Erythroblast (primary cell): ENCODE data around the gene DIP2C.

ENCODE experiments used
- GATA1 ChIP-seq: IDR thresholded peaks from 2 replicates; pipeline ENCODE4 v1.6.1; 2011; ENCODE audit warnings: low read depth, mild to moderate bottlenecking, control low read depth, low read length, moderate library complexity
- POLR2A ChIP-seq: IDR thresholded peaks from 2 replicates; pipeline ENCODE4 v1.6.1; 2011; ENCODE audit warnings: mild to moderate bottlenecking, low read length

GRCh38 chr10:326350-326749 lies 363.1 kb downstream of the DIP2C start:
- TF ChIP-seq POLR2A (no peak), GATA1 (no peak)
